Fibroblast of skin of left biceps (primary cell): ENCODE data around the gene MED9.

Source experiments
- DNase-seq, 2 experiments: peaks; one replicate each; pipeline ENCODE4 v3.0.0-alpha.2; 2013; ENCODE audit warnings: low read depth in 2 of 2

The MED9 gene

GRCh38 chr17:17491031-17491471 is 14.3 kb downstream of the MED9 start:
- no peak for DNase-seq

- no peak for DNase-seq
Observed at GRCh38 chr17:17491546-17491988, 14.8 kb downstream of the MED9 start.

DNA sequence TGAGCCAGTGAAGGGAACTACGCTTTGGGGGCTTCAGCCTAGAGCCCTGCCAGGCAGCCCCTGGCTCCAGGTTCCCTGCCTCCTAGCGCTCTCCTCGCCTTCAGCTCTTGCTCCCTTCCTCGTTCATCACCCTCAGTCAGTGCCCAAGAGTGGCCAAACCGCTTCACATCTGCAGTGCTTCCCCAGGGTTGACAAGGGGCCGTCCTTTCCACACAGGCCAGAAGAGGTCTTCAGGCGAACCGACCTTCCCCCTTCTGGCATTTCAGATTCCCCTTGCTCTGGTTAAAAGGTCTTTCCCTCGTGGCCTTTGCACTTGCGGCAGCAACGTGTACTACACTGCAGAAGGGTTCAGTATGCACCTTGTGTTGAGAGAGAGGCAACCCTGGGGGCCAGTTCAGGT is 15.3 kb downstream of the MED9 start:
- DNase-seq, result no peak

- no peak for DNase-seq
Observed at GRCh38 chr17:17492571-17492970, 15.8 kb downstream of the MED9 start.

- no peak for DNase-seq
Observed at GRCh38 chr17:17493249-17493985, 16.6 kb downstream of the MED9 start.

DNA sequence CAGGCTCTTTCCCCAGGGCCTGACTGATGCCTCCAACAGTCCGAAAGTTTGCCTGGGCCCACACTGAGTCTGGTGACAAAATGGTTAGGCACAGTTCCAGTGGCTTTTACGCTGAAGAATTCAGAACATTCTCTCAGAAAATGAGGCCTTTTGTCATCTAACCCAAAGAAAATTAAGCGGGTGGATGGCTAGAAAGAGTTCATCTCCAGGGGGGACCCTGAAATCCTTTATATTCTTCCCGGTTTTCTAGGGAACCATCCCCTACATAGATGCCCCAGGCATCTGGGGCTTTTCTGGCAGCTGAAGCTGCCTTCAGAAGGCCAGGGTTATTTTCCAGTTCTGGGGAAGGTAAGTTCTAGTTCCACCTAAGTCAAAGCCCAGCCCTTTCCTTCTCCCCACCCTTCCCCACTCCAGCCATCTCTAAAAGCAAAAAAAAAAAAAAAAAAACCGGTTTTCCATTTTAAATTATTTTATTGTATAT is 17.2 kb downstream of the MED9 start:
- no peak for DNase-seq

GRCh38 chr17:17494499-17494869 is 17.7 kb downstream of the MED9 start:
- DNase-seq, result no peak

- no peak for DNase-seq
Observed at GRCh38 chr17:17494870-17495535, 18.2 kb downstream of the MED9 start.

DNA sequence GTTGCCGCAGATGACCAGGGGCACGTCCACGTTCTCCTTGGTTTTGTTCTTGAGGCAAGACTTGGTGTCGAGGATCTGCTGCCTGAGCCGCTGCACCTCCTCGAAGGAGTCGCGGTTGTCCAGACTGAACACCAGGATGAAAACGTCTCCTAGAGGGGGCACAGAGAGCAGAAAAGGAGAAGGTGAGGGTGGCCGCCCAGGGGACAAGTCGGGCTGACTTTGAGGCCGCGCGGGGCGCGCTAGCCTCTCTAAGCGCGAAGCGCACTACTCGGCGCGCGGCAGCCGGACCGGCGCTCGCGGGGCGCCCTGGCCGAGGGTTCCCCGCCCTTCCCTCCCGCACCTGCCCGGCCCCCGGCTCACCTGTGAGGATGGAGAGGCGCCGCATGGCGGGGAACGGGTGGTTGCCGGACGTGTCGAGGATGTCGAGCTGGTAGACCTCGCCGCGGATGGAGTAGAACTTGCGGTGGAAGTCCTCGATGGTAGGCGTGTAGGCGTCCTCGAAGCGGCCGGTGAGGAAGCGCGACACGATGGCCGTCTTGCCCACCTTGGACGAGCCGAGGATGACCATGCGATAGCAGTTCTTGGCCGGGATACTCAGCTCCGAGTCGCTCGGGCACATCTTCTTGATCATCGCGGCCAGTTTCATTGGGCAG is 18.9 kb downstream of the MED9 start:
- no peak for DNase-seq

DNA sequence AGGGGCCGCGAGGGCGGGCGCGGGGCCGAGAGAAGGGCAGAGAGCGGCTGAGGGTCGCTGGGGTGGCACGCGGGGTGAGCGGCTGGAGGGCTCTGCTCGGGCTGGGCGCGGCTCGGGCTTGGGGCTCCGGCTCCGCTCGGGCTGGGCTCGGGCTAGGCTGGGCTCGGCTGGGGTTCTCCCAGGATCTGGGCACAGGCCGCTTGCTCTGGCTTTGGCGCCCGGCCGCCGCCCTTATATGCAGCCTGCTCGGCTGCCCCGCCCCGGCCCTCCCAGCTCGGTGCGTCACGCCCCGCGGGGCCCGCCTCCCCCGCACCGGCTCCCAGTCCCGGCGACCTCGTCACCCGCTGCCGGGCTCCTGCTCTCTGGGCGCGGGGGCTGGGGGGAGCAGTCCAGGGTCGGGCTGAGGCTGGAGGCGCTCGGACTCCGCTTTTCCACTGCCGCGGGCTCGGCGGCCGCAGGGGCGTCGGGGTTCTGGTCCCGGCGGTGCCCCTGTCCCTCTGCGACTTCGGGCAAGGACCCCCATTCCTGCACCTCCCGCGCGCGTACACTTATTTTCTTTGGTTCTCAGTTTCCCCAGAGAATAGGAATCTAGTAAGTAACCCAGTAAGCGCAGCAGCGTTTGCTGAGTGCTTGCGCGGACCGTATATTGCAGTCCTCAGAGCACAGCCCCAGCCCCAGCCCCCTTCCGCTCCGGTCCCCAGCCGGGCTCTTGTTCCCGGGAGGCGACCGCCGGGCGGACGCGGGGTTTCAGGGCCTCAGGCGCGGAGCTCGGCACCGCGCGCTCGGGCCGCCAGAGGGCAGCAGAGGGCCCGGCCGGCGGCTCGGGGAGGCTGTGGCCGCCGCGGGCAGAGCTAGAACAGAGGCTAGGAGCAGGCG is 19.6 kb downstream of the MED9 start, which contains the start of gene RASD1:
TSS of gene RASD1 (minus strand) at position 207 of the 876 bp plus-strand sequence. CDS start 214 bp downstream, outside the sequence.
- peak; percentile 40 to 46 for DNase-seq

- DNase-seq, result no peak
Observed at GRCh38 chr17:17497065-17497844, 20.5 kb downstream of the MED9 start.

DNA sequence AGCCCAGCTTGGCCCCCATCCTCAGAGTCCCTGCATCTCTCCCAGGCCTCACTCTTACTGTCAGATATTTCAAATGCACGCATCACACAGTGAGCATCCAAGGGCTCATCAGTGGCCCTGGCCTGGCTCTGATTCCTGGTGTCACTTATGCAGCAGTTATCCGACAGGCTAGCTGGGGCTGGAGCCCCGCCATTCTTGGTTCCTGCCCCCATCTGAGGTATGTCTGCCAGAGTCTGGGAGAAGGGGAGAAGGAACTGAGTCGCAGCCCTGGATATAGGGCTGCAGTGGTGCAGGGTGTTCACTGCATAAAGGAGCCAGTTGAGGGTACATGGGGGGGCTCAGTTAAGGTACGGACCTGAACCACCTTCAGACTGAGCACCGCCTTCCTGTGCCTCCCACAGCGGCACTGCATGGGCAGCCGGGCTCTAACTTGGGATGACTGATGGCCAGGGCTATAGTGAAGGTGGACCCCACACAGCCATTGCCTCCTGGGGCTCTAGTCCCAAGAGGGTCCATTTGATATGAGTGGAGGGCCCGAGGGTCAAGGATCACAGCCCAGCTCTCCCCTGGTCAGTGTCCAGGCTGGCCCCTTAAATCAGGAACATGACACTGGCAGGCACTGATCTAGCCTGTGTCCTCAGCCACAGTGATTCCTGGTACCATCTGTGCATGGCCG is 21.2 kb downstream of the MED9 start:
- DNase-seq, result no peak

GRCh38 chr17:17498606-17499301 is 22.0 kb downstream of the MED9 start:
- DNase-seq, result no peak

DNA sequence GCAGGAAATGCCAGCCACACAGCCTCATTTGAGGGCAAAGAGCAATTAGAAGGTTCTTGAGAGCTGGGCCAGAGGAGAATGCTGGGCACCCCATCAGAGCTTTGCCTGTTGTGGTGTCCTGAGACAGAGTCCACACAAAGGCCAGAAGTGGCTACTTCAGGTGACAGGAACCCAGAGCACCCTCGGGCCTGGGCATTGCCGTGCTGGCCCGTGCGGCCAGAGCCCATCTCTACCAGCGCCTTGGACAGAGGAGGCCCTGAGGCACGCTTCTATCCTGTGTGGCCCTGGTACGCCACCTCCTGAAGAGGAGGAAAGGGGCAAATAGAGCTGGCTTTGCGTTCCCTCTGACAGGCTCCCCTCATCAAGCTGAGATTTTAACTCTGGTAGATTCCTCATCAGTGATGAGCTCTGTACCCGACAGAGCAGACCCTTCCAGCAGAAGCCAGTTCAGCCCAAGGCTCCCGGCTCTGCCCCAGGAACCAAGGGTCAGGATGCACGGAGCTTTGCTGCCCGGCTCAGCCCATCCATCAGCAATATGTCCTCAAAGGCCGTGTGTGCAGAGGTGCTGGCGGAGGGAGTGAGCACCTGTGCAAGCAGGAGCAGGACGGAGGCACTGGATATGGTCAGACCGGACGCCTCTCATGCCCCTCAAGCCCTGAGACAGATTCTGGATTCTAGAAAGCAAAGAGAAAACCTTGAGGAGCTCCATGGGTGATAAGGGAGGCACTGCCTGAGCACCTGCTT is 22.8 kb downstream of the MED9 start:
- DNase-seq, result no peak

GRCh38 chr17:17500999-17501605 is 24.3 kb downstream of the MED9 start:
- no peak for DNase-seq

- DNase-seq, result no peak
Observed at GRCh38 chr17:17502741-17503565, 26.2 kb downstream of the MED9 start.

DNA sequence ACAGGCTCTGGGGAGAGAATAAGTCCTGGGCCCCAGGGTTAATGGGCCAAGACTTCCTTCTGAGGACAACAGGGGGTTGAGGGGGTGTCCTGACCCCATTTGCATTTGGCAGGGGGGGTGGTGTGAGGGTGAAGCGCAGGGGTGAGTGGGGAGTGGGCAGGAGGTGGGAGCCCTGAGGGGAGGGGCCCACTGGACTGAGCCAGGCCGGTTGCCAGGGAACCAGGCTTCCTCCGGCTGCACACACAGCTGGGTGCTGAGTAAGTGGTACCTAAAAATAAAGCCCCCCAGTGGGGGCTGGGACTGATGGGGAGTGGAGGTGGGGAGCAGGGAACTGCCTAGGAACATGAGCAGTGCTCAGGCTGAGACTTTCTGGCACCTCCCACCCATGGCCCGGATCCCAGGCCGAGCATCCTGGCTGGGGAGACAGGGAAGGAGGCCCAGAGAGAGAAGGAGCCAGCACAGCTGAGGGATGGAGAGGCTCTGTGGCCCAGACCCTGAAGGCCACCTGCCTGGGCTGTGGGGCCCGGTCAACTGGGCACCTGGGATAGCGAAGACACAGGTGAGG is 26.8 kb downstream of the MED9 start:
- DNase-seq, result no peak
